HepG2 (cell line): Measurements from ENCODE around the gene PPP1CA. TPM values are rescaled to one million over a fixed set of nuclear protein-coding genes. Genes with fewer than 3 reads are reported as not detected.
A peak's percentile ranks its signal among the peaks of the same experiment; 100 is the strongest.

Experiments
- ETV6 ChIP-seq: sonication (generic); formaldehyde crosslinking; conservative IDR thresholded peaks from 2 replicates; pipeline ENCODE4 v1.4.0; 2020; ENCODE audit warnings: missing genetic modification reagents
- HMG20A ChIP-seq: IDR thresholded peaks from 2 replicates; pipeline ENCODE4 v1.6.1; 2016; ENCODE audit warnings: borderline replicate concordance
- KAT7 ChIP-seq: IDR thresholded peaks from 2 replicates; pipeline ENCODE4 v1.6.1; 2018; ENCODE audit warnings: borderline replicate concordance, missing compliant biosample characterization
- KAT8 ChIP-seq: IDR thresholded peaks from 2 replicates; pipeline ENCODE4 v1.6.1; 2016; ENCODE audit warnings: missing genetic modification reagents, missing compliant biosample characterization
- MED1 ChIP-seq: sonication (generic); formaldehyde crosslinking; IDR thresholded peaks from 2 replicates; pipeline ENCODE4 v1.4.0; 2020; ENCODE audit warnings: missing genetic modification reagents
- POLR2A ChIP-seq, 2 experiments: IDR thresholded peaks; 2 replicates each; pipeline ENCODE4 v1.6.1; 2011; ENCODE audit warnings: low read depth in 2 of 2, low read length in 2 of 2, mild to moderate bottlenecking in 1 of 2, moderate library complexity in 1 of 2; ENCODE audit not compliant: insufficient read depth in 1 of 2
- PRMT3 ChIP-seq: sonication (generic); formaldehyde crosslinking; IDR thresholded peaks from 2 replicates; pipeline ENCODE4 v1.8.1; 2022; ENCODE audit warnings: low read depth, mild to moderate bottlenecking, moderate library complexity, missing genetic modification reagents, borderline replicate concordance
- SOX13 ChIP-seq, 3 experiments: fragments of 450-650 bp in 1 of 3; sonication (generic) in 1 of 3; formaldehyde crosslinking in 1 of 3; IDR thresholded peaks in 2 of 3; conservative IDR thresholded peaks in 1 of 3; 2 replicates each; pipeline versions ENCODE4 v1.5.0 to v1.6.1; 2016 to 2020; ENCODE audit warnings: antibody characterized with exemption in 1 of 3, mild to moderate bottlenecking in 1 of 3, missing compliant biosample characterization in 1 of 3, missing genetic modification reagents in 1 of 3, moderate library complexity in 1 of 3
- SOX6 ChIP-seq, 2 experiments: fragments of 450-650 bp in 1 of 2; sonication (generic) in 1 of 2; formaldehyde crosslinking in 1 of 2; IDR thresholded peaks; 2 replicates each; pipeline versions ENCODE4 v1.4.0 to v1.6.1; 2017 to 2020; ENCODE audit warnings: antibody characterized with exemption in 1 of 2, mild to moderate bottlenecking in 1 of 2, missing genetic modification reagents in 1 of 2
- TARDBP ChIP-seq: sonication (generic); formaldehyde crosslinking; IDR thresholded peaks from 2 replicates; pipeline ENCODE4 v1.8.0; 2022; ENCODE audit warnings: mild to moderate bottlenecking, missing genetic modification reagents
- ZNF263 ChIP-seq: sonication (generic); formaldehyde crosslinking; IDR thresholded peaks from 2 replicates; pipeline ENCODE4 v1.4.0; 2020; ENCODE audit warnings: missing genetic modification reagents
- ZNF3 ChIP-seq: IDR thresholded peaks from 2 replicates; pipeline ENCODE4 v1.7.0; 2017; ENCODE audit warnings: inconsistent platforms
- ZNF333 ChIP-seq: sonication (generic); formaldehyde crosslinking; IDR thresholded peaks from 2 replicates; pipeline ENCODE4 v1.4.0; 2020; ENCODE audit warnings: mild to moderate bottlenecking, missing genetic modification reagents, borderline replicate concordance
- ZNF790 ChIP-seq: sonication (generic); formaldehyde crosslinking; IDR thresholded peaks from 2 replicates; pipeline ENCODE4 v1.8.0; 2022; ENCODE audit warnings: missing genetic modification reagents, mild to moderate bottlenecking, borderline replicate concordance
- ZSCAN12 ChIP-seq: sonication (generic); formaldehyde crosslinking; IDR thresholded peaks from 2 replicates; pipeline ENCODE4 v1.9.0; 2021; ENCODE audit warnings: mild to moderate bottlenecking, missing genetic modification reagents
- ZSCAN25 ChIP-seq: sonication (generic); formaldehyde crosslinking; IDR thresholded peaks from 2 replicates; pipeline ENCODE4 v1.8.0; 2022; ENCODE audit warnings: mild to moderate bottlenecking, missing genetic modification reagents
- polyA plus RNA-seq, 8 experiments: library from polyadenylated mRNA; depleted of rRNA in 3 of 8; stranded (reverse) in 7 of 8; unstranded in 1 of 8; fragments of >200 nt; fragmentation: Illumina TruSeq in 4 of 8; extraction: Trizol in 4 of 8; gene quantifications; 2 replicates each; pipeline versions ENCODE4 v1.2.1 to v1.2.3, GENCODE V29; 2011 to 2016; ENCODE audit warnings: low read depth in 4 of 8, missing spikeins in 1 of 8, mixed read lengths in 1 of 8; ENCODE audit not compliant: insufficient read depth in 1 of 8
- total RNA-seq, 5 experiments: library from RNA; depleted of rRNA; stranded (reverse); fragments of >200 nt; fragmentation: Illumina TruSeq; extraction: Trizol; gene quantifications; 2 replicates each; pipeline ENCODE4 v1.2.3, GENCODE V29; 2016; ENCODE audit warnings: low read depth in 1 of 5
- TF ChIP-seq, protein P1 (sequence below): sonication (generic); formaldehyde crosslinking; IDR thresholded peaks from 2 replicates; pipeline ENCODE4 v1.5.0; 2020; ENCODE audit warnings: mild to moderate bottlenecking, missing genetic modification reagents, moderate library complexity
- TF ChIP-seq, protein P2 (sequence below): sonication (generic); formaldehyde crosslinking; IDR thresholded peaks from 2 replicates; pipeline ENCODE4 v1.8.1; 2023; ENCODE audit warnings: mild to moderate bottlenecking, missing genetic modification reagents
- TF ChIP-seq, protein P3 (sequence below): sonication (generic); formaldehyde crosslinking; IDR thresholded peaks from 2 replicates; pipeline ENCODE4 v1.4.0; 2020; ENCODE audit warnings: missing genetic modification reagents
- TF ChIP-seq, protein P4 (sequence below): sonication (generic); formaldehyde crosslinking; IDR thresholded peaks from 2 replicates; pipeline ENCODE4 v1.4.0; 2020; ENCODE audit warnings: missing genetic modification reagents

PPP1CA gene
- total and polyA plus RNA-seq, 2 of the 13 experiments (the other 11 are each of a cell fraction or from before 2014, with no cell fraction given): 149 to 170 TPM

DNA sequence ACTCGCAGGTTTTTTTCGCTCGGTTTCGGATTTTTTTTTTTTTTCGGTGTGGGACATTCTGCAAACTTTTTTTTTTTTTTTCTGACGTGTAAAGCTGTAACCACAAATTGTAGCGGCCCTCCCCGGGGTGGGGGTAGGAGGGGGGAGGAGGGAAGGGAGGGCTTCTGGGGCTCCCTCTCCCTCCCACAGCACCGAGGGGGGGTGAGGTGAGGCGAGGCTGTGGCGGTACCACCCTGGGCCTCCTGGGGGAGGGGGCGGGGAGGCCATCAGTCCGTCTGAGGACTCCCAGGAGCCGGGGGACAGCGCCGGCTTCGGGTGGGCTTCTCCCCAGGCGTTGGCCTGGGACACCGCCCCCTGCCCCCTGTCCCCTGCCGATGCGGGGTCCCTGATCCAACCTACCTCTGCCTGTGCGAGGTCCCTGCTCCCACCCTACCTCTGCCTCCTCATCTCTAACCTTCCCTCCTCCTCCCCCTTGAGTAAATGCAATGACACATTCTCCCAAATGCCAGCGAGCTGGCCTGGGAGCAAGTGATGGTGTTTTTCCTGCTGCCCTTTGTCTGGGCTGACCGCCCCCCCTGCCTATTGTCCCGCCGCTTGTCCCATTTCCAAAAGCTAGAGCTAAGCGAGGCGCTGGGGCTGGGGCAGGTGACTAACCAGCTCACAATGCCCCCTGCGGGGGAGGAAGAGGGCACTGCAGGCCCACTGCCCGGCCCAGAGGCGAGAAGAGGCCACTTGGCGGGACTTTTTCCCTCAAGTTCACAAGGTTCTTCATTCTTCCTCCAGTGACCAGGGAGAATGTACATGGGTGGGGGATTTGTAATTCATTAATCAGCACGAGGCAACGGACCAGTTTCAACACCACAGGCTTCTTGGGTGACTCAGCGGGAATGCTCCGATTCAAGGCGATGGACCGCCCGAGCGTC lies 27.7 kb downstream of the PPP1CA start (continued):
- TF ChIP-seq, protein P1, sequence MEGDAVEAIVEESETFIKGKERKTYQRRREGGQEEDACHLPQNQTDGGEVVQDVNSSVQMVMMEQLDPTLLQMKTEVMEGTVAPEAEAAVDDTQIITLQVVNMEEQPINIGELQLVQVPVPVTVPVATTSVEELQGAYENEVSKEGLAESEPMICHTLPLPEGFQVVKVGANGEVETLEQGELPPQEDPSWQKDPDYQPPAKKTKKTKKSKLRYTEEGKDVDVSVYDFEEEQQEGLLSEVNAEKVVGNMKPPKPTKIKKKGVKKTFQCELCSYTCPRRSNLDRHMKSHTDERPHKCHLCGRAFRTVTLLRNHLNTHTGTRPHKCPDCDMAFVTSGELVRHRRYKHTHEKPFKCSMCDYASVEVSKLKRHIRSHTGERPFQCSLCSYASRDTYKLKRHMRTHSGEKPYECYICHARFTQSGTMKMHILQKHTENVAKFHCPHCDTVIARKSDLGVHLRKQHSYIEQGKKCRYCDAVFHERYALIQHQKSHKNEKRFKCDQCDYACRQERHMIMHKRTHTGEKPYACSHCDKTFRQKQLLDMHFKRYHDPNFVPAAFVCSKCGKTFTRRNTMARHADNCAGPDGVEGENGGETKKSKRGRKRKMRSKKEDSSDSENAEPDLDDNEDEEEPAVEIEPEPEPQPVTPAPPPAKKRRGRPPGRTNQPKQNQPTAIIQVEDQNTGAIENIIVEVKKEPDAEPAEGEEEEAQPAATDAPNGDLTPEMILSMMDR (CRISPR knock-in tag): peak; percentile 72
- TF ChIP-seq, protein P2, sequence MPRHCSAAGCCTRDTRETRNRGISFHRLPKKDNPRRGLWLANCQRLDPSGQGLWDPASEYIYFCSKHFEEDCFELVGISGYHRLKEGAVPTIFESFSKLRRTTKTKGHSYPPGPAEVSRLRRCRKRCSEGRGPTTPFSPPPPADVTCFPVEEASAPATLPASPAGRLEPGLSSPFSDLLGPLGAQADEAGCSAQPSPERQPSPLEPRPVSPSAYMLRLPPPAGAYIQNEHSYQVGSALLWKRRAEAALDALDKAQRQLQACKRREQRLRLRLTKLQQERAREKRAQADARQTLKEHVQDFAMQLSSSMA (CRISPR knock-in tag): no peak
- TF ChIP-seq, protein P3, sequence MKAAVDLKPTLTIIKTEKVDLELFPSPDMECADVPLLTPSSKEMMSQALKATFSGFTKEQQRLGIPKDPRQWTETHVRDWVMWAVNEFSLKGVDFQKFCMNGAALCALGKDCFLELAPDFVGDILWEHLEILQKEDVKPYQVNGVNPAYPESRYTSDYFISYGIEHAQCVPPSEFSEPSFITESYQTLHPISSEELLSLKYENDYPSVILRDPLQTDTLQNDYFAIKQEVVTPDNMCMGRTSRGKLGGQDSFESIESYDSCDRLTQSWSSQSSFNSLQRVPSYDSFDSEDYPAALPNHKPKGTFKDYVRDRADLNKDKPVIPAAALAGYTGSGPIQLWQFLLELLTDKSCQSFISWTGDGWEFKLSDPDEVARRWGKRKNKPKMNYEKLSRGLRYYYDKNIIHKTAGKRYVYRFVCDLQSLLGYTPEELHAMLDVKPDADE (CRISPR knock-in tag): no peak
- TF ChIP-seq MED1 (0 out of 2 replicates have a peak, but pooled peaks have one; percentile 17), TARDBP (CRISPR knock-in tag) (no peak), ZNF333 (CRISPR knock-in tag) (no peak), ETV6 (no peak), ZSCAN25 (CRISPR knock-in tag) (peak; percentile 41; the same call in 1 of the 2 replicates), ZNF3 (CRISPR knock-in tag) (no peak), PRMT3 (CRISPR knock-in tag) (no peak), ZSCAN12 (no peak), SOX13 (IDR thresholded peaks at IDR 0.05) (no peak), SOX13 (CRISPR knock-in tag; conservative IDR thresholded peaks at IDR 0.05 in 1 of 2, IDR thresholded peaks at IDR 0.05 in 1 of 2) (peak in 1 of 2 experiments; percentile 75; a peak in 2 of 4 replicates), KAT8 (0 out of 2 replicates have a peak, but pooled peaks have one; percentile 29), POLR2A (IDR thresholded peaks at IDR 0.05; ENCODE audit: insufficient read depth in 1 of 2, low read depth in 2 of 2, low read length in 2 of 2) (no peak), SOX6 (IDR thresholded peaks at IDR 0.05) (no peak), SOX6 (CRISPR knock-in tag; IDR thresholded peaks at IDR 0.05) (peak; percentile 76), ZNF790 (CRISPR knock-in tag) (peak; percentile 49; the same call in 1 of the 2 replicates), ZNF263 (CRISPR knock-in tag) (peak; percentile 62; the same call in 1 of the 2 replicates), HMG20A (no peak), KAT7 (no peak)
- TF ChIP-seq, protein P4, sequence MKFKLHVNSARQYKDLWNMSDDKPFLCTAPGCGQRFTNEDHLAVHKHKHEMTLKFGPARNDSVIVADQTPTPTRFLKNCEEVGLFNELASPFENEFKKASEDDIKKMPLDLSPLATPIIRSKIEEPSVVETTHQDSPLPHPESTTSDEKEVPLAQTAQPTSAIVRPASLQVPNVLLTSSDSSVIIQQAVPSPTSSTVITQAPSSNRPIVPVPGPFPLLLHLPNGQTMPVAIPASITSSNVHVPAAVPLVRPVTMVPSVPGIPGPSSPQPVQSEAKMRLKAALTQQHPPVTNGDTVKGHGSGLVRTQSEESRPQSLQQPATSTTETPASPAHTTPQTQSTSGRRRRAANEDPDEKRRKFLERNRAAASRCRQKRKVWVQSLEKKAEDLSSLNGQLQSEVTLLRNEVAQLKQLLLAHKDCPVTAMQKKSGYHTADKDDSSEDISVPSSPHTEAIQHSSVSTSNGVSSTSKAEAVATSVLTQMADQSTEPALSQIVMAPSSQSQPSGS (CRISPR knock-in tag): no peak
